EH (cell line): Measurements from ENCODE around the gene HTT.
A peak's percentile ranks its signal among the peaks of the same experiment; 100 is the strongest.

Experiments used
- DNase-seq: peaks from one replicate; pipeline ENCODE4 v3.0.0-alpha.2; 2015; ENCODE audit warnings: low read depth

The HTT gene

GRCh38 chr4:3248811-3249661 lies 174.6 kb downstream of the HTT start, which contains the start of gene MSANTD1:
Gene MSANTD1 (plus strand): TSS chr4:3249159. CDS start chr4:3249223, 64 bp downstream.
- DNase-seq: peak; percentile 54

- no peak for DNase-seq
Observed at GRCh38 chr4:3249711-3250437, 175.4 kb downstream of the HTT start.

- DNase-seq: no peak
Observed at GRCh38 chr4:3250438-3250955, 176.0 kb downstream of the HTT start.

- no peak for DNase-seq
Observed at GRCh38 chr4:3250956-3251690, 176.6 kb downstream of the HTT start.

- DNase-seq: no peak
Observed at GRCh38 chr4:3251691-3252479, 177.4 kb downstream of the HTT start.

- DNase-seq: no peak
Observed at GRCh38 chr4:3252480-3252828, 178.0 kb downstream of the HTT start.

GRCh38 chr4:3252831-3253641 lies 178.6 kb downstream of the HTT start:
- DNase-seq: no peak

GRCh38 chr4:3253808-3254207 lies 179.3 kb downstream of the HTT start:
- DNase-seq: no peak

GRCh38 chr4:3254302-3255131 lies 180.0 kb downstream of the HTT start:
- DNase-seq: no peak

GRCh38 chr4:3255611-3256186 lies 181.2 kb downstream of the HTT start:
- DNase-seq: no peak

GRCh38 chr4:3256230-3257102 lies 182.0 kb downstream of the HTT start:
- DNase-seq: no peak

- no peak for DNase-seq
Observed at GRCh38 chr4:3257103-3257555, 182.6 kb downstream of the HTT start.

GRCh38 chr4:3257556-3258482 lies 183.3 kb downstream of the HTT start:
- peak; percentile 47 for DNase-seq

GRCh38 chr4:3261411-3262207 lies 187.1 kb downstream of the HTT start:
- DNase-seq: no peak

- no peak for DNase-seq
Observed at GRCh38 chr4:3262208-3263052, 187.9 kb downstream of the HTT start.
